ENCODE measurements around the gene RALGPS1. TPM values are rescaled to one million over a fixed set of nuclear protein-coding genes. Genes with fewer than 3 reads are reported as not detected.

The RALGPS1 gene
- total and polyA plus RNA-seq, 2 donors (not counting 1 experiment from before 2014, with no cell fraction given), result 19.7 to 39.9 TPM

DNA sequence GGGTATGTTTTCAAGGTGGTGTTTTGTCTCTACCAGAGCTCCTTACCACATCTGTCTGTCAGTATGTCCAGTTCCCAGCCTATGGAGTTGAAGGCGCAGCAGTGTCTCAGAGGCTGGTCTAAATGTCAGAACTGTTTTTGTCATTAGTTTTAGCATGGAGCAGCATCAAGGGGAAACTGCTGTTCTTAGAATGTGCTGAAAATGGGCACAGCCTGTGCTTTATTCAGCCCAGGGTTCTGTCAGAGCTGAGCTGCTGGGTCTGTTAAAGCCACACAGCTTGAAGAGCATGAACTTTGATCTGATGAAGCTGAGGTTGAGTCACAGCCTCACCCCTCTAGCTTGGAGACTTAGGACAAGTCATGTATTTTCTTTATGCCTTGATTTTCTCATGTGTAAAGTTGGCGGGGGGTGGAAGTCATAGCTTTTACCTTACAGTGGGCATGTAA, 71.9 kb downstream of the RALGPS1 start:
- DNase-seq (no peak), ATAC-seq (ENCODE audit: low read depth) (no peak)
- TF ChIP-seq EZH2 (IDR thresholded peaks at IDR 0.05; ENCODE audit: borderline replicate concordance, insufficient read depth, low read depth, low read length, poor library complexity, severe bottlenecking), result no peak
- TF ChIP-seq, protein P1, sequence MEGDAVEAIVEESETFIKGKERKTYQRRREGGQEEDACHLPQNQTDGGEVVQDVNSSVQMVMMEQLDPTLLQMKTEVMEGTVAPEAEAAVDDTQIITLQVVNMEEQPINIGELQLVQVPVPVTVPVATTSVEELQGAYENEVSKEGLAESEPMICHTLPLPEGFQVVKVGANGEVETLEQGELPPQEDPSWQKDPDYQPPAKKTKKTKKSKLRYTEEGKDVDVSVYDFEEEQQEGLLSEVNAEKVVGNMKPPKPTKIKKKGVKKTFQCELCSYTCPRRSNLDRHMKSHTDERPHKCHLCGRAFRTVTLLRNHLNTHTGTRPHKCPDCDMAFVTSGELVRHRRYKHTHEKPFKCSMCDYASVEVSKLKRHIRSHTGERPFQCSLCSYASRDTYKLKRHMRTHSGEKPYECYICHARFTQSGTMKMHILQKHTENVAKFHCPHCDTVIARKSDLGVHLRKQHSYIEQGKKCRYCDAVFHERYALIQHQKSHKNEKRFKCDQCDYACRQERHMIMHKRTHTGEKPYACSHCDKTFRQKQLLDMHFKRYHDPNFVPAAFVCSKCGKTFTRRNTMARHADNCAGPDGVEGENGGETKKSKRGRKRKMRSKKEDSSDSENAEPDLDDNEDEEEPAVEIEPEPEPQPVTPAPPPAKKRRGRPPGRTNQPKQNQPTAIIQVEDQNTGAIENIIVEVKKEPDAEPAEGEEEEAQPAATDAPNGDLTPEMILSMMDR (IDR thresholded peaks at IDR 0.05), result no peak
- Histone ChIP-seq H2AFZ (ENCODE audit: insufficient read depth, low read depth, low read length, poor library complexity, severe bottlenecking) (no peak overlapping the region), H3K79me2 (ENCODE audit: control insufficient read depth, insufficient read depth, low read length) (peaks cover 10% of the 10 kb centered on the region), H3K27me3 (replicated peaks in 1 of 4; ENCODE audit: control extremely low read depth in 1 of 4, control insufficient read depth in 3 of 4, insufficient read depth in 4 of 4, low read length in 3 of 4) (peaks cover 0 to 8% (median 0%) of the 10 kb centered on the region in 4 experiments), H3K36me3 (replicated peaks in 1 of 2; ENCODE audit: control extremely low read depth in 1 of 2, control insufficient read depth in 1 of 2, extremely low read depth in 1 of 2, insufficient read depth in 2 of 2, low read length in 1 of 2) (peaks cover 3% of the 10 kb centered on the region in 2 experiments), H3K27ac (ENCODE audit: low read length in 2 of 2) (no peak overlapping the region), H3K9me3 (ENCODE audit: control extremely low read depth in 1 of 3, control insufficient read depth in 2 of 3, insufficient read depth in 1 of 3, low read length in 2 of 3) (peaks cover 1 to 4% (median 2%) of the 10 kb centered on the region in 3 donors), H3K4me2 (replicated peaks; ENCODE audit: low read depth, low read length, poor library complexity, severe bottlenecking) (peak overlapping the region; percentile 51), H3K4me3 (ENCODE audit: control extremely low read depth in 1 of 5, extremely low read depth in 1 of 5, insufficient read depth in 1 of 5, low read depth in 2 of 5, low read length in 4 of 5) (no peak overlapping the region), H3K4me1 (ENCODE audit: control insufficient read depth in 2 of 2, insufficient read depth in 2 of 2, low read length in 2 of 2) (peaks cover 24 to 26% of the 10 kb centered on the region in 2 donors), H3K9ac (ENCODE audit: low read length) (no peak overlapping the region), H4K20me1 (ENCODE audit: control insufficient read depth, insufficient read depth, low read length, poor library complexity, severe bottlenecking) (peaks cover 19% of the 10 kb centered on the region)
- H3K27me3 Mint-ChIP-seq, result no peaks in the 10 kb centered on the region
- H3K4me3 Mint-ChIP-seq, result peak overlapping the region; percentile 80
- H3K27ac Mint-ChIP-seq, result no peak overlapping the region
- WGBS (ENCODE audit: insufficient coverage), result 88% methylated on average over 2 of the region's 2 CpGs
- ChIA-PET CTCF (interaction anchor here (0.8 to 2.1 kb wide), 7 partner anchors 20 to 228 kb away, joined by 3 to 18 read pairs (median 3); no protein-coding TSS in a partner anchor), POLR2A (no interaction called here)
- intact Hi-C loops (cut with micrococcal nuclease), result loop anchor here (2.0 kb wide), 1 partner anchor 180 kb away; no protein-coding TSS in a partner anchor
- H3K4me1 Mint-ChIP-seq, result peaks cover 33% of the 10 kb centered on the region
- peaks cover 3% of the 10 kb centered on the region for H3K9me3 Mint-ChIP-seq (ENCODE audit: insufficient read depth)

GRCh38 chr9:126988857-126989256, 74.3 kb downstream of the RALGPS1 start:
- TF ChIP-seq EZH2 (IDR thresholded peaks at IDR 0.05; ENCODE audit: borderline replicate concordance, insufficient read depth, low read depth, low read length, poor library complexity, severe bottlenecking), result no peak
- TF ChIP-seq, protein P1 (IDR thresholded peaks at IDR 0.05), result no peak
- no peak for ATAC-seq (ENCODE audit: low read depth)
- no peaks in the 10 kb centered on the region for H3K27me3 Mint-ChIP-seq
- Histone ChIP-seq H3K27ac (ENCODE audit: low read length in 2 of 2) (no peak overlapping the region), H3K9ac (ENCODE audit: low read length) (no peak overlapping the region), H4K20me1 (ENCODE audit: control insufficient read depth, insufficient read depth, low read length, poor library complexity, severe bottlenecking) (peaks cover 19% of the 10 kb centered on the region), H3K4me1 (ENCODE audit: control insufficient read depth in 2 of 2, insufficient read depth in 2 of 2, low read length in 2 of 2) (peaks cover 20 to 26% of the 10 kb centered on the region in 2 donors), H3K4me2 (replicated peaks; ENCODE audit: low read depth, low read length, poor library complexity, severe bottlenecking) (no peak overlapping the region), H3K27me3 (replicated peaks in 1 of 4; ENCODE audit: control extremely low read depth in 1 of 4, control insufficient read depth in 3 of 4, insufficient read depth in 4 of 4, low read length in 3 of 4) (peaks cover 0 to 8% (median 0%) of the 10 kb centered on the region in 4 experiments), H3K36me3 (replicated peaks in 1 of 2; ENCODE audit: control extremely low read depth in 1 of 2, control insufficient read depth in 1 of 2, extremely low read depth in 1 of 2, insufficient read depth in 2 of 2, low read length in 1 of 2) (peaks cover 3% of the 10 kb centered on the region in 2 experiments), H2AFZ (ENCODE audit: insufficient read depth, low read depth, low read length, poor library complexity, severe bottlenecking) (no peak overlapping the region), H3K9me3 (ENCODE audit: control extremely low read depth in 1 of 3, control insufficient read depth in 2 of 3, insufficient read depth in 1 of 3, low read length in 2 of 3) (peaks cover 2 to 14% (median 9%) of the 10 kb centered on the region in 3 donors), H3K79me2 (ENCODE audit: control insufficient read depth, insufficient read depth, low read length) (peaks cover 10% of the 10 kb centered on the region), H3K4me3 (ENCODE audit: control extremely low read depth in 1 of 5, extremely low read depth in 1 of 5, insufficient read depth in 1 of 5, low read depth in 2 of 5, low read length in 4 of 5) (no peak overlapping the region)
- no peak overlapping the region for H3K4me3 Mint-ChIP-seq
- H3K4me1 Mint-ChIP-seq, result peaks cover 26% of the 10 kb centered on the region
- POLR2A ChIA-PET, result no interaction called here
- CTCF ChIA-PET, result interaction anchor here (1.0 kb wide), 1 partner anchor 10 kb away, joined by 3 read pairs; no protein-coding TSS in a partner anchor
- WGBS (ENCODE audit: insufficient coverage), result no CpG with 5 or more reads among the region's 2 CpGs
- H3K27ac Mint-ChIP-seq, result no peak overlapping the region
- intact Hi-C loops (cut with micrococcal nuclease), result no loop called here
- DNase-seq, result no peak
- peaks cover 10% of the 10 kb centered on the region for H3K9me3 Mint-ChIP-seq (ENCODE audit: insufficient read depth)

All from B cell (primary cell).